OCI-LY1 (cell line): ENCODE measurements around the gene ZNF574.

Experiments used
- CTCF ChIP-seq: fragments of 200-600 bp; sonication (generic), shearing (Covaris generic); IDR thresholded peaks from 2 replicates; pipeline ENCODE4 v1.5.1; 2017; ENCODE audit warnings: mild to moderate bottlenecking, antibody characterized with exemption, low read length, moderate library complexity, mixed read lengths
- EZH2 ChIP-seq: fragments of 200-600 bp; sonication (generic), shearing (Covaris generic); IDR thresholded peaks from 2 replicates; pipeline ENCODE4 v1.8.0; 2017; ENCODE audit warnings: borderline replicate concordance, mixed run types, mild to moderate bottlenecking, antibody characterized with exemption, low read length, moderate library complexity, mixed read lengths

GRCh38 chr19:42040031-42040430 is 35.9 kb upstream of the ZNF574 start:
- TF ChIP-seq CTCF: no peak
- no peak for TF ChIP-seq EZH2
